Putamen (tissue), 1 donor: ENCODE measurements around the gene MYMK.

ENCODE experiments used
- DNase-seq: peaks from one replicate; pipeline ENCODE4 v3.0.0-alpha.2; 2016; ENCODE audit warnings: low spot score

MYMK gene

GRCh38 chr9:133558191-133559126 lies 33.7 kb upstream of the MYMK start:
- DNase-seq = peak; percentile 51

- DNase-seq = no peak
Observed at GRCh38 chr9:133557581-133557980, 32.8 kb upstream of the MYMK start.

- no peak for DNase-seq
Observed at GRCh38 chr9:133556354-133556753, 31.6 kb upstream of the MYMK start.

GRCh38 chr9:133554729-133555128 lies 30.0 kb upstream of the MYMK start:
- DNase-seq = no peak

- no peak for DNase-seq
Observed at GRCh38 chr9:133553973-133554713, 29.4 kb upstream of the MYMK start.

- no peak for DNase-seq
Observed at GRCh38 chr9:133553123-133553522, 28.4 kb upstream of the MYMK start.

GRCh38 chr9:133552236-133552635 lies 27.5 kb upstream of the MYMK start:
- DNase-seq = no peak

GRCh38 chr9:133551446-133551845 lies 26.7 kb upstream of the MYMK start:
- no peak for DNase-seq

GRCh38 chr9:133547116-133547515 lies 22.4 kb upstream of the MYMK start:
- no peak for DNase-seq

GRCh38 chr9:133546287-133546680 lies 21.5 kb upstream of the MYMK start:
- no peak for DNase-seq

GRCh38 chr9:133545494-133546286 lies 20.9 kb upstream of the MYMK start:
- no peak for DNase-seq

- DNase-seq = no peak
Observed at GRCh38 chr9:133543772-133544467, 19.2 kb upstream of the MYMK start.

- DNase-seq = no peak
Observed at GRCh38 chr9:133542002-133542401, 17.2 kb upstream of the MYMK start.

- no peak for DNase-seq
Observed at GRCh38 chr9:133540698-133541025, 15.9 kb upstream of the MYMK start.

GRCh38 chr9:133539991-133540697 lies 15.4 kb upstream of the MYMK start:
- no peak for DNase-seq

GRCh38 chr9:133538851-133539833 lies 14.4 kb upstream of the MYMK start:
- no peak for DNase-seq

- DNase-seq = no peak
Observed at GRCh38 chr9:133538176-133538575, 13.4 kb upstream of the MYMK start.

- DNase-seq = no peak
Observed at GRCh38 chr9:133537257-133537656, 12.5 kb upstream of the MYMK start.

GRCh38 chr9:133536536-133536935 lies 11.8 kb upstream of the MYMK start:
- DNase-seq = no peak

- DNase-seq = no peak
Observed at GRCh38 chr9:133536080-133536479, 11.3 kb upstream of the MYMK start.
